RWPE1 (cell line): ENCODE measurements around the gene TMEM192.
"Not testable (repeated sequence)": the region's sequence is repeated elsewhere in the genome, so short reads cannot be mapped to it uniquely, and the experiment has no call there.

ENCODE experiments used
- CTCF ChIA-PET: fragments of 350-600 bp; sonication (Branson Sonifier 250); formaldehyde crosslinking; extraction: SDS; loops from one replicate; lab custom pipeline; 2021; lab: Yijun Ruan, JAX
- POLR2A ChIA-PET: fragments of 400-600 bp; formaldehyde crosslinking; extraction: SDS; loops from one replicate; lab custom pipeline; 2020; ENCODE audit warnings: antibody characterized with exemption; ENCODE audit not compliant: low non-redundant PET; lab: Yijun Ruan, JAX
- DNase-seq: peaks from one replicate; pipeline ENCODE4 v3.0.0; 2012; ENCODE audit warnings: low spot score
- H3K27ac ChIP-seq: fragments of 450-650 bp; 2 replicates; pipeline ENCODE4 v1.5.1; 2017
- TF ChIP-seq, protein P1 (sequence below): fragments of 450-650 bp; conservative IDR thresholded peaks from 2 replicates; pipeline ENCODE4 v1.5.1; 2017; ENCODE audit warnings: low read depth, mild to moderate bottlenecking

The TMEM192 gene

GRCh38 chr4:165079476-165079875, 33.2 kb downstream of the TMEM192 start:
- DNase-seq, result peak; percentile 21
- CTCF ChIA-PET, result no interaction called here

DNA sequence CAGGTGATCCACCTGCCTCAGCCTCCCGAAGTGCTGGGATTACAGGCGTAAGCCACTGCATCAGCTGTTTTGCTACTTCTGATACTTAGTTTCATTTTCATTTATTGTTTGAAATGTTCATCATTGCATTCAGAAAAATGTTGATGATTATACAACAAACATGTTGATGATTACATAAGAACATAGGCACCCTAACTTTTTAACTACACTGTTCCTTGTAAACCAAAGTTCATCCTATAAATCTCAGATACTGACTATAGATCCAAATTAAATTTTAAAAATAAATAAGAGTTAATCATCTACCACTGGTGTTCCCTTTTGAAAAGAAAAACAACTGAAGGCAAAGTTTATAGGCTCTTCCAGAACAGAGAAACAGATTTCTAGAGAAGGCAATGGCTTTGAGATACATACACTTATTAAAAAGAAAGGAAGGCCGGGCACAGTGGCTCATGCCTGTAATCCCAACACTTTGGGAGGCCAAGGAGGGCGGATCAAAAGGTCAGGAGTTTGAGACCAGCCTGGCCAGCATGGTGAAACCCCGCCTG, 35.6 kb downstream of the TMEM192 start:
- H3K27ac ChIP-seq, result no peak overlapping the region
- DNase-seq, result no peak
- TF ChIP-seq, protein P1, sequence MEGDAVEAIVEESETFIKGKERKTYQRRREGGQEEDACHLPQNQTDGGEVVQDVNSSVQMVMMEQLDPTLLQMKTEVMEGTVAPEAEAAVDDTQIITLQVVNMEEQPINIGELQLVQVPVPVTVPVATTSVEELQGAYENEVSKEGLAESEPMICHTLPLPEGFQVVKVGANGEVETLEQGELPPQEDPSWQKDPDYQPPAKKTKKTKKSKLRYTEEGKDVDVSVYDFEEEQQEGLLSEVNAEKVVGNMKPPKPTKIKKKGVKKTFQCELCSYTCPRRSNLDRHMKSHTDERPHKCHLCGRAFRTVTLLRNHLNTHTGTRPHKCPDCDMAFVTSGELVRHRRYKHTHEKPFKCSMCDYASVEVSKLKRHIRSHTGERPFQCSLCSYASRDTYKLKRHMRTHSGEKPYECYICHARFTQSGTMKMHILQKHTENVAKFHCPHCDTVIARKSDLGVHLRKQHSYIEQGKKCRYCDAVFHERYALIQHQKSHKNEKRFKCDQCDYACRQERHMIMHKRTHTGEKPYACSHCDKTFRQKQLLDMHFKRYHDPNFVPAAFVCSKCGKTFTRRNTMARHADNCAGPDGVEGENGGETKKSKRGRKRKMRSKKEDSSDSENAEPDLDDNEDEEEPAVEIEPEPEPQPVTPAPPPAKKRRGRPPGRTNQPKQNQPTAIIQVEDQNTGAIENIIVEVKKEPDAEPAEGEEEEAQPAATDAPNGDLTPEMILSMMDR, result no peak
- ChIA-PET CTCF (interaction anchor here (0.6 kb wide), 1 partner anchor 20 kb away, joined by 4 read pairs; no protein-coding TSS in a partner anchor), POLR2A (no interaction called here)

More at GRCh38 chr4:165079476-165079875, 33.2 kb downstream of the TMEM192 start:
- no peak overlapping the region for H3K27ac ChIP-seq
- TF ChIP-seq, protein P1, result no peak
- POLR2A ChIA-PET, result no interaction called here

DNA sequence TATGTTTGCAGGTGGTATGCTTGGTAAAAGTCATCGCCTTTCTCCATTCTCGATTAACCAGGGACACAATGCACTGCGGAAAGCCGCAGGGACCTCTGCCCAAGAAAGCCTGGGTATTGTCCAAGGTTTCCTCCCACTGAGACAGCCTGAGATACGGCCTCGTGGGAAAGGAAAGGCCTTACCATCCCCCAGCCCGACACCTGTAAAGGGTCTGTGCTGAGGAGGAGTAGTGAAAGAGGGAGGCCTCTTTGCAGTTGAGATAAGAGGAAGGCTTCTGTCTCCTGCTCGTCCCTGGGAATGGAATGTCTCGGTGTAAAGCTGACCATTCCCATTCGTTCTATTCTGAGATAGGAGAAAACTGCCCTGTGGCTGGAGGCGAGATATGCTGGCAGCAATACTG, 39.3 kb downstream of the TMEM192 start:
- POLR2A ChIA-PET, DNase-seq, H3K27ac ChIP-seq: not testable (repeated sequence)
- CTCF ChIA-PET, result interaction anchor here (0.6 kb wide), 1 partner anchor 82 kb away, joined by 3 read pairs; no protein-coding TSS in a partner anchor

- POLR2A ChIA-PET, result no interaction called here
- TF ChIP-seq, protein P1, result no peak
- no peak for DNase-seq
- H3K27ac ChIP-seq, result no peak overlapping the region
- CTCF ChIA-PET, result no interaction called here
Observed at GRCh38 chr4:165070560-165070959, 42.1 kb downstream of the TMEM192 start.

DNA sequence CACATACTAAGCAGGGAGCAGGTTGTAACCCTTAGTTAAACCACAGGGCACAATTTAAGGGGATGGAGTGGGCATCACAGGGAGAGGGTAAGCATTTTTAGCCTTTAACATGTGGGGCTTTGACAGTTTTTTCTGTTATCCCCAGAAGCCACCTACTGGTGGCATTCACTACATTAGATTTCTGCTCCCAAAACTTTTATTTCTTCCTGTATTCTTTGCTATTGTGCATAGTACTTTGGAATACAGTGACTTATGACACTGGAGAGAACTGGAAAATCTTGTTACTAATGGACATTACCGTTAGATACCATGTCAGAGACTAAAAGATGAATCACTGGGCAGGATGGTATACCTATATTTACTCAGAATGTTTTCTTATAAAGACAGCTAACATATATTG, 51.7 kb downstream of the TMEM192 start:
- DNase-seq, result peak; percentile 11
- TF ChIP-seq, protein P1, result no peak; the same call in 1 of the 2 replicates
- CTCF ChIA-PET, result interaction anchor here (0.6 kb wide), 1 partner anchor 20 kb away, joined by 4 read pairs; no protein-coding TSS in a partner anchor
- H3K27ac ChIP-seq, result no peak overlapping the region
- POLR2A ChIA-PET, result no interaction called here

DNA sequence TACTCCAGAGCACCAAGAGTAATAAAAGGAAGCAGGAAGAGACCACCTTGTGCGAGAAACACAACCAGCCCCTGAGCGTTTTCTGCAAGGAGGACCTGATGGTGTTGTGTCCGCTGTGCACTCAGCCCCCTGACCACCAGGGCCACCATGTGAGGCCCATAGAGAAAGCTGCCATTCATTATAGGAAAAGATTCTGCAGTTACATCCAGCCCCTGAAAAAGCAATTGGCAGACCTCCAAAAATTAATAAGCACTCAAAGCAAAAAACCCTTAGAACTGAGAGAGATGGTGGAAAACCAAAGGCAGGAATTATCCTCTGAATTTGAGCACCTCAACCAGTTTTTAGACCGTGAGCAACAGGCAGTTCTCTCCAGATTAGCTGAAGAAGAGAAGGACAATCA, 53.3 kb downstream of the TMEM192 start:
- no peak overlapping the region for H3K27ac ChIP-seq
- TF ChIP-seq, protein P1, result no peak
- no peak for DNase-seq
- ChIA-PET CTCF (interaction anchor here (0.8 kb wide), 1 partner anchor 1707 kb away, joined by 3 read pairs; no protein-coding TSS in a partner anchor), POLR2A (no interaction called here)

DNA sequence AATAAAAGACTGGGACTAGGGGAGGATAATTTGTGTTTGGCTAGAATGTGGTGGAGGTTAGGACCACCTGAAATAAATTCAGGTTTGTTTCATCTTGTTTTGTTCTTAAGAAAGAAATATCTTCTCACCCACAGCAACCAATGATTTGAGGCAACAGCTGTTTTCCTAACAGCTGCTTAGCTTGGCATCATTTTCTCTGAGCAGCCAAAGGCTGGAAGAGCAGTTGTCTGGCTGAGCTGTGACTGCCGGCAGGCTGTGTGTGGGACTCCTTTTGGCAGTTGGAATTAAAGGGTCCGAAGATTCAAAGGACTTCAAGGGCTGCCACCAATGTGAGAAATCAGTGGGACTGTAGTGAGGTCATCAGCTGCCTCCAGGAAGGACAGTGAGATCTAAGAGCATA, 54.0 kb downstream of the TMEM192 start:
- no peak for DNase-seq
- TF ChIP-seq, protein P1, result no peak
- ChIA-PET CTCF (no interaction called here), POLR2A (no interaction called here)
- H3K27ac ChIP-seq, result no peak overlapping the region
